ENCODE measurements around the gene PHF14.
"Not testable (repeated sequence)": the region's sequence is repeated elsewhere in the genome, so short reads cannot be mapped to it uniquely, and the experiment has no call there.

PHF14 gene

DNA sequence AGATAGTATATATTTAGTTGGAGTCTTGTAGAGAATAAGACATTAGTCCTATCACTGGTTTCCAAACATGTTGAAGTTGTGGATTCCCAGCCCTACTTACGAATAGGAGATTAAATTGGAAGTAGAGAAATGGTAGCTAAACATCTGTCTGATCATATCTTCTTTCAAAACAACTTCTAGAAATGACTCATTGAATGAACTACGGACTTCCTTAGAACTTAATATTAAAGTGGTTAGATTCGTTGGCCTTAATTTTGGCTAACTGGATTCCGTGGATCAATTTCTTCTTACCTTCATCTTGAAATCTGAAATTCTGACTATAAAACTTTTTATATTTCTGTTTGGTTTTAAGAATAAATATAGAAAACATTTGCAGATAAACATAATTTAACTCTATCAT is 3.4 kb downstream of the PHF14 start:
- DNase-seq, result no peak

DNA sequence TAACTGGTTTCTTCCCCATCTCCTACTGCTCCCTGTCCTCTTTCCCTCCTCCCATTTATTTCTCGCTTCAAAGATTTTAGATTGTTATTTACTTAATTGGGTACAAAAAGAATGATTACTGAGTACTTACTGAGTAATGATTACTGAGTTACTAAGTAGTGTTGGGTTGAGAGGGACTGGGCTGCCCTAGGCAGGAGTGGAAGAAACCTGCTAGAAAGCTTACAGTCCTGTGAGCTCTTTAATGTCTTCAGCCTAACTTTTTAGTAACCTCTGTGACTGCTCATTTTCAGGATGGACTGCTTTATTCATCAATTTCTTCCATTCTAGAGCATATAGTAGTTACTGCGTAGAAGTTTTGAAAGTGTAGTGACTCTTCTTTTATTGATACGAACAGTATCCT is 7.6 kb downstream of the PHF14 start:
- DNase-seq, result no peak

DNA sequence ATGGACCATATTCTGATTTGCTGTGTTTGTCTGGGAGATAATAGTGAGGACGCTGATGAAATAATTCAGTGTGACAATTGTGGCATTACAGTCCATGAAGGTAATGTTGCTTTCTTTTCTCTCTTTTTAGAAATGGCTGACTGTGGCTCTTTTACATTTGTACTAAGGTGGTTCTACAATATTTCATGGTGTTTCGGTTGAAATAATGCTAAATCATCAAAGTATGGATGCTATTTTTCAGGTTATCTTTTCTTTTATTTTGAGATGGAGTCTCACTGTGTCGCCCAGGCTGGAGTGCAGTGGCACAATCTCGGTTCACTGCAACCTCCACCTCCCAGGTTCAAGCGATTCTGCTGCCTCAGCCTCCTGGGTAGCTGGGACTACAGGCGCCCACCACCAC is 17.1 kb downstream of the PHF14 start:
- DNase-seq, result not testable (repeated sequence)

- DNase-seq, result not testable (repeated sequence)
These were observed 22.0 kb downstream of the PHF14 start for GRCh38 chr7:10995482-10996166.

- DNase-seq, result no peak
These were observed 25.5 kb downstream of the PHF14 start for GRCh38 chr7:10998996-10999757.

- no peak for DNase-seq
These were observed 31.5 kb downstream of the PHF14 start for GRCh38 chr7:11005202-11005601.

DNA sequence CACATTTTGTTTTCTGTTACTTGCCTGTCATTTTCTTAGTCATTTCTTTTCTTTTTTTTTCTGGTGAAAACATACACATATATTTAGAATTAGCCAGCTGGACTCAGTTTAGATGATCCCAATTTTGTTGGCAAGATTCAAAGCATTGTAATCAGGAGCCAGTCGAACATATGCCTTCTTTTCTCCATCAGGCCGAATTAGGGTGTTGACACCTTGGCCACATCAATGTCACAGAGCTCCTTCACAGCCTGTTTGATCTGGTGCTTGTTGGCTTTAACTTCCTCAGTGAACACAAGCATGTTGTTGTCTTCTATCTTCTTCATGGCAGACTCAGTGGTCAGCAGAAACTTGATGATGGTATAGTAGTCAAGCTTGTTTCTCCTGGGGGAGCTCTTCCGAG is 32.6 kb downstream of the PHF14 start:
- DNase-seq, result no peak

- no peak for DNase-seq
These were observed 36.0 kb downstream of the PHF14 start for GRCh38 chr7:11009631-11010030.

DNA sequence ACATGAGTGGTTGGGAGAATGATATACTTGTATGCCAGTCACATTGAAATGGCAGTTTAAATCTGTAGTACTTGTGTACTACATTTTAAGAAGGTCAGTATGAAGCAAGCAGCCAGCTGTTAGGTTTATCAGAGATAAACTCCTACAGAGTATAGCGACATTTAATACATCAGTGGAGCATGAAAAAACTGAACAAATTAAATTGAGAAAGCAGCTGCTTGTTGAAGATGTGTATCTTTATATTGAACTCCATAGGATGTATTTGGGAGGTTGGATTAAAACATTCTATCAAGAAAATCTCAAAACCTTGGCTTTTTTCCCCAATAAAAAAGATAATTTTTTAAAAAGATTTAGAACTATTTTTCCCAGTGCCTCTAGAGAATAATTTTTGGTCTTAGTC is 47.8 kb downstream of the PHF14 start:
- no peak for DNase-seq

- no peak for DNase-seq
These were observed 53.0 kb downstream of the PHF14 start for GRCh38 chr7:11026452-11027359.

DNA sequence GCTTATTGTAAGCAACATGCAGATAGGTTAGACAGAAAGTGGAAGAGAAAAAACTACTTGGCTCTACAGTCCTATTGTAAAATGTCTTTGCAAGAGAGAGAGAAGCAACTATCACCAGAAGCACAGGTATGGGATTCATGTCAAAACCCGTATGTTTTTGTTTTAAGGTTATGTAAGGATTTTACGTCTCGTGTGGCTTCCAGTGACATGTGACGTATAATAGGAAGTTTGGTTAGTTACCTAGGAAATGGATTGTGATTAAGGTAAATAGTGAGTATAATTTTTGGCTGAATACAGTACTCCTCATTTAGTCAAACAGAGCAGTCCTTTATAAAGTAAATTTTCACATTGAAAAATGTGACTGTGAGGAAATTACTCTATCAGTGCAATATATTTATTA is 62.0 kb downstream of the PHF14 start:
- DNase-seq, result no peak

- DNase-seq, result no peak
These were observed 66.3 kb downstream of the PHF14 start for GRCh38 chr7:11039974-11040373.

DNA sequence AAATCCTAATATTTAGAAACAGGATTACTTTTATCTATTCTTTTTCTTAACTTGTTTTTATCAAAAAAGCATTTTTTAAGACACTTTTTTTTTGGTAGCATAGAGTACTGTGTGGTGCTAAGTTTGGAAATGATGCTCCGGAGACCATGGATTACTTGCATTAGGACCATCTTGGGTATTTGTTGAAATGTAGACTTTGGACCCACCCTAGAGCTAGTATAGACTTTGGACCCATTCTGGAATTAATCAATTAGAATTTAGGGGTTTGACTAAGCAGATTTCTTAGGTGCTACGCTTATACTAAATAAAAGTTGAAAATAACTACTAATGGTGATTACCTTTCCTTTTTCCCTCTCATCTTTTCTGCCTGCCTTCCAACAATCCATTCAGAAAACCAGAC is 80.4 kb downstream of the PHF14 start:
- DNase-seq, result no peak

GRCh38 chr7:11060893-11061292 is 87.2 kb downstream of the PHF14 start:
- DNase-seq, result no peak

- no peak for DNase-seq
These were observed 88.4 kb downstream of the PHF14 start for GRCh38 chr7:11062110-11062509.

- DNase-seq, result no peak
These were observed 95.9 kb downstream of the PHF14 start for GRCh38 chr7:11069591-11069990.

DNA sequence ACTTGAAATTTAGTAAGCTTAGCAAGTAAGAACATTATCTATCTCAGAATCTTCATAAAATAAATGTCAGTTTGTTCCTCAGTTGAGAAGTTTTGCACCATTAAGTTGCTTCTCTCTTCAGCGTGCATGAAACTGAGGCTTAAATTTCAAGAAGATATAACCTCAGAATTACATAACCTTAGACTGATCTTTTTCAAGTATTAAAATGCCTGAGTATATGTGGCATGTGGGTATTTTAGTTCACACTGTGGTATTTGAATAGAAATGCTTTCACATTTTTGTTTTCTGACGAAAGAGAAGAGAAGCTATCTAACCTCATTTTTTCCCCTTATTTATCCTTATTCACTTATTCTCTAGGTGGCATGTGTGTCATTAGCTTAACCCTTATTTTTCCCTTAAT is 104.1 kb downstream of the PHF14 start:
- DNase-seq, result no peak

GRCh38 chr7:11078247-11078834 is 104.7 kb downstream of the PHF14 start:
- DNase-seq, result no peak

DNA sequence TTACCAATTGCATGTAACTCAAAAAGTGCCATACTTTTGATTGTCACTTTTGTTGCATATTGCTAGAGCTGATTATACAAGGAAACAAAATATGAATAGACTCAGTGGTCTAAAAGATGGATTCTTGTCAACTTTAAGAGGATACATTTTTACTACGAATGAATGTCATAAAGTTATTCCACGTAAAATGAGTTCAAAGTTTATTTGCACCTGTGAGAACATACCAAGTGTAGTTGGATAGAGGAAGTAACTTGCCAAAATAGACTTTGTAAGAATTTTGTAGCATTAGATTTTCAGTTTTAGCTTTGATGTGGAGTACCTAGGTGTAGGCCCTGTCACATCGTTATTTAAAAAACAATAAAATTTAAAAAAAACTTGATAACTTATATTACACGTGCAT is 106.2 kb downstream of the PHF14 start:
- DNase-seq, result no peak

DNA sequence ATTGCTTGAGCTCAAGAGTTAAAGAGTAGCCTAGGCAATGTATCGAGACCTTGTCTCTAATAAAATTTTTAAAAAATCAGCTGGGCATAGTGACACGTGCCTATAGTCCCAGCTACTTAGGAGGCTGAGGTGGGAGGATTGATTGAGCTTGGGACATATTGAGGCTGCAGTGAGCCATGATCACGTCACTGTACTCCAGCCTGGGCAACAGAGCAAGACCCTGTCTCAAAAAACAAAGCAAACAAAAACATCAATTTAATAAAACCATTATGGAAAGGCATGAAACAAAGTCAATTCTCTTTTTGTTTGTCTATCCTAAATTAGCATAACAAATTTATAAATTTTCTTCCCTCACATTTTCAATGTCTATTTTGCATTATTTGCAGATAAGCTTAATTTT is 108.4 kb downstream of the PHF14 start:
- DNase-seq, result no peak

GRCh38 chr7:11082552-11083213 is 109.0 kb downstream of the PHF14 start:
- no peak for DNase-seq

DNA sequence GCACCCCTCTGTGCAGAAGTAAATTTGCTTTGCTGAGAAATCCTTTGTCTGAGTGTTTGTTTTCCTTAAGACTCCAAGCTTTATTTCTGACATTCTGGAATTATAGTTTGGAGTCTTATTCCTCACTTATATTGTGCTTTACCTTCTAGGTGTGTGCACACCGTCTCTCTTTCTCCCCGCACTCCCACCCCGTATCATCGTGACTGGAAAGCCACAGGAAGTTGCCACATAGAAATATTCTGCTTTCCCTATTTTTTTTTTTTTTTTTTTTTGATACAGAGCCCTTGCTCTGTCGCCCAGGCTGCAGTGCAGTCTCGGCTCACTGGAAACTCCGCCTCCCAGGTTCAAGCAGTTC is 109.5 kb downstream of the PHF14 start:
- no peak for DNase-seq

GRCh38 chr7:11104578-11104977 is 130.9 kb downstream of the PHF14 start:
- no peak for DNase-seq

Data from stimulated activated CD8-positive, alpha-beta memory T cell treated with anti-CD3 and anti-CD28 coated beads, Interleukin-4, amount 100 ng/mL, for 48 hours (primary cell).